HEK293 (cell line): ENCODE data around the gene VIP.

Source experiments
- CTCF ChIA-PET: fragments of 350-600 bp; formaldehyde crosslinking; extraction: SDS; loops from one replicate; lab custom pipeline; 2021; ENCODE audit warnings: antibody characterized with exemption; lab: Yijun Ruan, JAX
- POLR2A ChIA-PET: fragments of 300-600 bp; formaldehyde crosslinking; extraction: SDS; loops from one replicate; lab custom pipeline; 2020; ENCODE audit warnings: antibody characterized with exemption, inconsistent platforms; lab: Yijun Ruan, JAX
- H3K27ac ChIP-seq: fragments of 200-500 bp; sonication (Bioruptor generic); 2 replicates; pipeline ENCODE4 v1.5.1; 2014; ENCODE audit warnings: low read depth, low read length, control low read depth, inconsistent platforms; ENCODE audit errors: extremely low read depth
- H3K36me3 ChIP-seq, 2 experiments: fragments of 200-500 bp in 1 of 2; sonication (Bioruptor generic) in 1 of 2; 1 replicate in 1 of 2; 2 replicates in 1 of 2; pipeline ENCODE4 v1.5.1; 2014 to 2017; ENCODE audit warnings: inconsistent platforms in 2 of 2, low read length in 2 of 2; ENCODE audit not compliant: control insufficient read depth in 2 of 2, insufficient read depth in 1 of 2
- H3K4me1 ChIP-seq: fragments of 200-500 bp; sonication (Bioruptor generic); 2 replicates; pipeline ENCODE4 v1.5.1; 2014; ENCODE audit warnings: mild to moderate bottlenecking, low read length, inconsistent platforms; ENCODE audit not compliant: control insufficient read depth, insufficient read depth
- H3K4me3 ChIP-seq: 2 replicates; pipeline ENCODE4 v1.5.1; 2011; ENCODE audit warnings: low read depth, mild to moderate bottlenecking, control low read depth, low read length, moderate library complexity
- H3K9me3 ChIP-seq: fragments of 200-500 bp; sonication (Bioruptor generic); 2 replicates; pipeline ENCODE4 v1.5.1; 2014; ENCODE audit warnings: low read depth, low read length, inconsistent platforms; ENCODE audit not compliant: control insufficient read depth, insufficient read depth
- GLIS1 ChIP-seq: fragments of 450-650 bp; formaldehyde crosslinking; IDR thresholded peaks from 2 replicates; pipeline ENCODE4 v1.5.1; 2016; ENCODE audit warnings: missing biosample characterization, missing genetic modification characterization
- HOXC10 ChIP-seq: sonication (generic); formaldehyde crosslinking; IDR thresholded peaks from 2 replicates; pipeline ENCODE4 v1.8.1; 2023; ENCODE audit warnings: mild to moderate bottlenecking, missing genetic modification reagents
- KLF8 ChIP-seq: fragments of 450-650 bp; formaldehyde crosslinking; IDR thresholded peaks from 2 replicates; pipeline ENCODE4 v1.5.1; 2016; ENCODE audit warnings: missing biosample characterization, missing genetic modification characterization
- SP3 ChIP-seq: fragments of 450-650 bp; formaldehyde crosslinking; IDR thresholded peaks from 2 replicates; pipeline ENCODE4 v1.5.1; 2016; ENCODE audit warnings: missing biosample characterization, missing genetic modification characterization
- ZBTB10 ChIP-seq: fragments of 450-650 bp; formaldehyde crosslinking; IDR thresholded peaks from 2 replicates; pipeline ENCODE4 v1.5.1; 2016; ENCODE audit warnings: missing biosample characterization, missing genetic modification characterization
- ZBTB20 ChIP-seq: fragments of 450-650 bp; formaldehyde crosslinking; IDR thresholded peaks from 2 replicates; pipeline ENCODE4 v1.5.1; 2016; ENCODE audit warnings: missing biosample characterization, missing genetic modification characterization
- ZBTB44 ChIP-seq: fragments of 450-650 bp; IDR thresholded peaks from 2 replicates; pipeline ENCODE4 v1.5.1; 2018; ENCODE audit warnings: missing biosample characterization, mild to moderate bottlenecking, missing genetic modification characterization
- ZNF121 ChIP-seq: fragments of 450-650 bp; formaldehyde crosslinking; IDR thresholded peaks from 2 replicates; pipeline ENCODE4 v1.5.1; 2016; ENCODE audit warnings: missing biosample characterization, missing genetic modification characterization
- ZNF280C ChIP-seq: fragments of 450-650 bp; formaldehyde crosslinking; IDR thresholded peaks from 2 replicates; pipeline ENCODE4 v1.5.1; 2016; ENCODE audit warnings: missing biosample characterization, missing genetic modification characterization
- ZNF302 ChIP-seq: fragments of 450-650 bp; formaldehyde crosslinking; IDR thresholded peaks from 2 replicates; pipeline ENCODE4 v1.5.1; 2016; ENCODE audit warnings: missing biosample characterization, missing genetic modification characterization, low read depth
- ZNF311 ChIP-seq: fragments of 450-650 bp; formaldehyde crosslinking; IDR thresholded peaks from 2 replicates; pipeline ENCODE4 v1.5.1; 2017; ENCODE audit warnings: missing biosample characterization, missing genetic modification characterization, borderline replicate concordance
- ZNF610 ChIP-seq: fragments of 450-650 bp; formaldehyde crosslinking; IDR thresholded peaks from 2 replicates; pipeline ENCODE4 v1.5.1; 2016; ENCODE audit warnings: missing biosample characterization, missing genetic modification characterization, borderline replicate concordance
- ZNF621 ChIP-seq: fragments of 450-650 bp; formaldehyde crosslinking; IDR thresholded peaks from 2 replicates; pipeline ENCODE4 v1.5.1; 2017; ENCODE audit warnings: missing biosample characterization, missing genetic modification characterization
- ZNF623 ChIP-seq: fragments of 450-650 bp; formaldehyde crosslinking; IDR thresholded peaks from 2 replicates; pipeline ENCODE4 v1.5.1; 2016; ENCODE audit warnings: missing biosample characterization, missing genetic modification characterization
- ZNF654 ChIP-seq: fragments of 450-650 bp; formaldehyde crosslinking; IDR thresholded peaks from 2 replicates; pipeline ENCODE4 v1.5.1; 2016; ENCODE audit warnings: low read depth, missing biosample characterization, missing genetic modification characterization
- ZNF768 ChIP-seq: fragments of 450-650 bp; formaldehyde crosslinking; IDR thresholded peaks from 2 replicates; pipeline ENCODE4 v1.5.1; 2018; ENCODE audit warnings: missing biosample characterization, mild to moderate bottlenecking, missing genetic modification characterization
- ZNF843 ChIP-seq: fragments of 450-650 bp; formaldehyde crosslinking; IDR thresholded peaks from 2 replicates; pipeline ENCODE4 v1.5.1; 2016; ENCODE audit warnings: missing biosample characterization, missing genetic modification characterization
- ZXDB ChIP-seq: fragments of 450-650 bp; formaldehyde crosslinking; IDR thresholded peaks from 2 replicates; pipeline ENCODE4 v1.5.1; 2016; ENCODE audit warnings: missing biosample characterization, missing genetic modification characterization

The VIP gene

GRCh38 chr6:152726313-152726712 lies 24.3 kb upstream of the VIP start:
- Histone ChIP-seq H3K9me3 (no peaks in the 10 kb centered on the region), H3K27ac (no peak overlapping the region), H3K4me1 (no peaks in the 10 kb centered on the region), H3K36me3 (no peaks in the 10 kb centered on the region), H3K4me3 (no peak overlapping the region)
- CTCF ChIA-PET: interaction anchor here (0.7 to 0.8 kb wide), 2 partner anchors 23 to 843 kb away, joined by 3 to 5 read pairs; no protein-coding TSS in a partner anchor
- POLR2A ChIA-PET: no interaction called here
- TF ChIP-seq HOXC10 (CRISPR knock-in tag): no peak
- no peak for TF ChIP-seq ZNF280C
- TF ChIP-seq ZNF302 (tag by site-specific recombination): no peak
- no peak for TF ChIP-seq SP3 (tag by site-specific recombination)
- no peak for TF ChIP-seq ZBTB20 (tag by site-specific recombination)
- no peak for TF ChIP-seq ZNF311 (tag by site-specific recombination)
- no peak for TF ChIP-seq ZBTB10 (tag by site-specific recombination)

GRCh38 chr6:152727507-152727906 lies 23.1 kb upstream of the VIP start:
- POLR2A ChIA-PET: no interaction called here
- TF ChIP-seq ZNF654 (tag by site-specific recombination): no peak
- TF ChIP-seq ZNF623: no peak
- TF ChIP-seq ZNF843 (tag by site-specific recombination): no peak
- TF ChIP-seq ZNF768 (tag by site-specific recombination): no peak
- no peak for TF ChIP-seq GLIS1 (tag by site-specific recombination)
- no peak for TF ChIP-seq ZXDB
- TF ChIP-seq ZNF610 (tag by site-specific recombination): no peak
- TF ChIP-seq KLF8 (tag by site-specific recombination): no peak
- no peak for TF ChIP-seq ZBTB44 (tag by site-specific recombination)
- no peak for TF ChIP-seq ZNF621
- TF ChIP-seq ZNF121 (tag by site-specific recombination): no peak
- Histone ChIP-seq H3K36me3 (no peaks in the 10 kb centered on the region), H3K9me3 (no peaks in the 10 kb centered on the region), H3K4me3 (no peak overlapping the region), H3K27ac (no peak overlapping the region), H3K4me1 (no peaks in the 10 kb centered on the region)
- CTCF ChIA-PET: interaction anchor here (1.1 to 1.2 kb wide), 2 partner anchors 18 to 219 kb away, joined by 3 to 4 read pairs; no protein-coding TSS in a partner anchor
